ENCODE results near the gene NXPE2.
"Not testable (repeated sequence)": the region's sequence is repeated elsewhere in the genome, so short reads cannot be mapped to it uniquely, and the experiment has no call there.

The NXPE2 gene

GRCh38 chr11:114678125-114679036, at the start of gene NXPE2:
NXPE2 (plus strand) TSS chr11:114678527; CDS start chr11:114678576, 49 bp downstream.
- Histone ChIP-seq H3K4me3 (ENCODE audit: low read depth, low read length) (no peak within 1 kb of the TSS), H3K36me3 (ENCODE audit: control insufficient read depth, insufficient read depth, low read length) (no peaks in the 10 kb centered on the region), H3K9me3 (ENCODE audit: control insufficient read depth, insufficient read depth, low read length) (no peaks in the 10 kb centered on the region), H3K27me3 (ENCODE audit: control insufficient read depth, insufficient read depth, low read length) (no peaks in the 10 kb centered on the region), H3K9ac (ENCODE audit: low read depth, low read length) (no peak within 1 kb of the TSS), H3K4me1 (ENCODE audit: control insufficient read depth, insufficient read depth, low read length) (no peaks in the 10 kb centered on the region)

GRCh38 chr11:114631445-114631965, 46.8 kb upstream of the NXPE2 start:
- H3K4me3 ChIP-seq (ENCODE audit: low read depth, low read length); H3K27me3 ChIP-seq (ENCODE audit: control insufficient read depth, insufficient read depth, low read length); H3K36me3 ChIP-seq (ENCODE audit: control insufficient read depth, insufficient read depth, low read length); H3K9ac ChIP-seq (ENCODE audit: low read depth, low read length); H3K4me1 ChIP-seq (ENCODE audit: control insufficient read depth, insufficient read depth, low read length); H3K9me3 ChIP-seq (ENCODE audit: control insufficient read depth, insufficient read depth, low read length): not testable (repeated sequence)

- not testable (repeated sequence) for H3K9ac ChIP-seq (ENCODE audit: low read depth, low read length); H3K9me3 ChIP-seq (ENCODE audit: control insufficient read depth, insufficient read depth, low read length); H3K4me1 ChIP-seq (ENCODE audit: control insufficient read depth, insufficient read depth, low read length); H3K4me3 ChIP-seq (ENCODE audit: low read depth, low read length); H3K36me3 ChIP-seq (ENCODE audit: control insufficient read depth, insufficient read depth, low read length); H3K27me3 ChIP-seq (ENCODE audit: control insufficient read depth, insufficient read depth, low read length)
Measured at GRCh38 chr11:114639440-114639839, 38.9 kb upstream of the NXPE2 start.

- Histone ChIP-seq H3K27me3 (ENCODE audit: control insufficient read depth, insufficient read depth, low read length) (no peaks in the 10 kb centered on the region), H3K4me1 (ENCODE audit: control insufficient read depth, insufficient read depth, low read length) (no peaks in the 10 kb centered on the region), H3K4me3 (ENCODE audit: low read depth, low read length) (no peak overlapping the region), H3K36me3 (ENCODE audit: control insufficient read depth, insufficient read depth, low read length) (no peaks in the 10 kb centered on the region), H3K9ac (ENCODE audit: low read depth, low read length) (no peak overlapping the region), H3K9me3 (ENCODE audit: control insufficient read depth, insufficient read depth, low read length) (no peaks in the 10 kb centered on the region)
Measured at GRCh38 chr11:114650661-114651060, 27.7 kb upstream of the NXPE2 start.

- Histone ChIP-seq H3K9ac (ENCODE audit: low read depth, low read length) (no peak overlapping the region), H3K36me3 (ENCODE audit: control insufficient read depth, insufficient read depth, low read length) (no peaks in the 10 kb centered on the region)
Measured at GRCh38 chr11:114651145-114651718, 27.1 kb upstream of the NXPE2 start.

GRCh38 chr11:114653148-114653547, 25.2 kb upstream of the NXPE2 start:
- no peaks in the 10 kb centered on the region for H3K9me3 ChIP-seq (ENCODE audit: control insufficient read depth, insufficient read depth, low read length)
- no peak overlapping the region for H3K9ac ChIP-seq (ENCODE audit: low read depth, low read length)
- H3K4me3 ChIP-seq (ENCODE audit: low read depth, low read length): no peak overlapping the region
- H3K4me1 ChIP-seq (ENCODE audit: control insufficient read depth, insufficient read depth, low read length): no peaks in the 10 kb centered on the region
- no peaks in the 10 kb centered on the region for H3K27me3 ChIP-seq (ENCODE audit: control insufficient read depth, insufficient read depth, low read length)
- no peaks in the 10 kb centered on the region for H3K36me3 ChIP-seq (ENCODE audit: control insufficient read depth, insufficient read depth, low read length)

More at GRCh38 chr11:114651145-114651718, 27.1 kb upstream of the NXPE2 start:
- no peaks in the 10 kb centered on the region for H3K9me3 ChIP-seq (ENCODE audit: control insufficient read depth, insufficient read depth, low read length)
- no peaks in the 10 kb centered on the region for H3K27me3 ChIP-seq (ENCODE audit: control insufficient read depth, insufficient read depth, low read length)
- no peaks in the 10 kb centered on the region for H3K4me1 ChIP-seq (ENCODE audit: control insufficient read depth, insufficient read depth, low read length)
- H3K4me3 ChIP-seq (ENCODE audit: low read depth, low read length): no peak overlapping the region

GRCh38 chr11:114664641-114665040, 13.7 kb upstream of the NXPE2 start:
- no peaks in the 10 kb centered on the region for H3K36me3 ChIP-seq (ENCODE audit: control insufficient read depth, insufficient read depth, low read length)
- no peak overlapping the region for H3K4me3 ChIP-seq (ENCODE audit: low read depth, low read length)
- H3K9ac ChIP-seq (ENCODE audit: low read depth, low read length): no peak overlapping the region
- no peaks in the 10 kb centered on the region for H3K9me3 ChIP-seq (ENCODE audit: control insufficient read depth, insufficient read depth, low read length)
- H3K27me3 ChIP-seq (ENCODE audit: control insufficient read depth, insufficient read depth, low read length): no peaks in the 10 kb centered on the region
- H3K4me1 ChIP-seq (ENCODE audit: control insufficient read depth, insufficient read depth, low read length): no peaks in the 10 kb centered on the region

- no peaks in the 10 kb centered on the region for H3K27me3 ChIP-seq (ENCODE audit: control insufficient read depth, insufficient read depth, low read length)
- no peak overlapping the region for H3K9ac ChIP-seq (ENCODE audit: low read depth, low read length)
- no peaks in the 10 kb centered on the region for H3K4me1 ChIP-seq (ENCODE audit: control insufficient read depth, insufficient read depth, low read length)
- H3K9me3 ChIP-seq (ENCODE audit: control insufficient read depth, insufficient read depth, low read length): no peaks in the 10 kb centered on the region
- H3K36me3 ChIP-seq (ENCODE audit: control insufficient read depth, insufficient read depth, low read length): no peaks in the 10 kb centered on the region
- no peak overlapping the region for H3K4me3 ChIP-seq (ENCODE audit: low read depth, low read length)
Measured at GRCh38 chr11:114666760-114667159, 11.6 kb upstream of the NXPE2 start.

- no peaks in the 10 kb centered on the region for H3K9me3 ChIP-seq (ENCODE audit: control insufficient read depth, insufficient read depth, low read length)
- H3K4me1 ChIP-seq (ENCODE audit: control insufficient read depth, insufficient read depth, low read length): no peaks in the 10 kb centered on the region
- H3K4me3 ChIP-seq (ENCODE audit: low read depth, low read length): no peak overlapping the region
- H3K27me3 ChIP-seq (ENCODE audit: control insufficient read depth, insufficient read depth, low read length): no peaks in the 10 kb centered on the region
- H3K9ac ChIP-seq (ENCODE audit: low read depth, low read length): no peak overlapping the region
- H3K36me3 ChIP-seq (ENCODE audit: control insufficient read depth, insufficient read depth, low read length): no peaks in the 10 kb centered on the region
Measured at GRCh38 chr11:114668109-114668508, 10.2 kb upstream of the NXPE2 start.

- H3K27me3 ChIP-seq (ENCODE audit: control insufficient read depth, insufficient read depth, low read length): no peaks in the 10 kb centered on the region
- H3K4me3 ChIP-seq (ENCODE audit: low read depth, low read length): no peak overlapping the region
- no peaks in the 10 kb centered on the region for H3K36me3 ChIP-seq (ENCODE audit: control insufficient read depth, insufficient read depth, low read length)
- no peaks in the 10 kb centered on the region for H3K9me3 ChIP-seq (ENCODE audit: control insufficient read depth, insufficient read depth, low read length)
- H3K9ac ChIP-seq (ENCODE audit: low read depth, low read length): no peak overlapping the region
- H3K4me1 ChIP-seq (ENCODE audit: control insufficient read depth, insufficient read depth, low read length): no peaks in the 10 kb centered on the region
Measured at GRCh38 chr11:114673661-114674060, 4.7 kb upstream of the NXPE2 start.

GRCh38 chr11:114679505-114679904, 1.2 kb downstream of the NXPE2 start:
- Histone ChIP-seq H3K9me3 (ENCODE audit: control insufficient read depth, insufficient read depth, low read length) (peaks cover 4% of the 10 kb centered on the region), H3K27me3 (ENCODE audit: control insufficient read depth, insufficient read depth, low read length) (no peaks in the 10 kb centered on the region), H3K36me3 (ENCODE audit: control insufficient read depth, insufficient read depth, low read length) (no peaks in the 10 kb centered on the region), H3K4me1 (ENCODE audit: control insufficient read depth, insufficient read depth, low read length) (no peaks in the 10 kb centered on the region), H3K9ac (ENCODE audit: low read depth, low read length) (no peak overlapping the region), H3K4me3 (ENCODE audit: low read depth, low read length) (no peak overlapping the region)

- Histone ChIP-seq H3K4me3 (ENCODE audit: low read depth, low read length) (no peak overlapping the region), H3K27me3 (ENCODE audit: control insufficient read depth, insufficient read depth, low read length) (no peaks in the 10 kb centered on the region), H3K9ac (ENCODE audit: low read depth, low read length) (no peak overlapping the region), H3K9me3 (ENCODE audit: control insufficient read depth, insufficient read depth, low read length) (peaks cover 9% of the 10 kb centered on the region), H3K4me1 (ENCODE audit: control insufficient read depth, insufficient read depth, low read length) (no peaks in the 10 kb centered on the region), H3K36me3 (ENCODE audit: control insufficient read depth, insufficient read depth, low read length) (no peaks in the 10 kb centered on the region)
Measured at GRCh38 chr11:114683007-114683406, 4.7 kb downstream of the NXPE2 start.

Data from iPS-15b (cell line).